ENCODE results near the gene PDE7B.

Gene PDE7B

GRCh38 chr6:135851442-135852271 is at the start of gene PDE7B:
PDE7B (plus strand) TSS chr6:135851701.
- DNase-seq = peak; percentile 98

- no peak for DNase-seq
These were observed 49.6 kb upstream of the PDE7B start for GRCh38 chr6:135801755-135802465.

GRCh38 chr6:135810486-135810885 is 41.0 kb upstream of the PDE7B start:
- no peak for DNase-seq

DNA sequence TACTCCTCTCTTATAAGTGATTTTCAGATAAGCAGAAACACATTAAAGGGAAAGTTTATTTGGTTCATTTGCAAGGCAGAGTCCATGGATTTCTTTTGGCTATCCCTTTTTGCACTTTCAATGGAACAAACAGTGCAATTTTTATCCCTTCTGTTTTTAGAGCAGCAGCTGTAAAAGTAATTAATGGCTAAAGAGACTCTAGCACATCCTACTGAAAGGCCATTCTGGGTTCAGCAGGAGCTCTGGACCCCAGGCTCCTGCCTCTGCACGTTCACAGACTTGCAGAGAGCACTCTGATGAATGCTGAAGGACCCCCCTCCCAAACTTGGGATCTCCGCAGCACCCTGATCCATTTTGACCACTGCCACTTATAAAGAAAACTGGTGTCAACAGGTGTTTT is 40.3 kb upstream of the PDE7B start:
- no peak for DNase-seq

GRCh38 chr6:135811644-135812526 is 39.6 kb upstream of the PDE7B start:
- DNase-seq = peak; percentile 87

DNA sequence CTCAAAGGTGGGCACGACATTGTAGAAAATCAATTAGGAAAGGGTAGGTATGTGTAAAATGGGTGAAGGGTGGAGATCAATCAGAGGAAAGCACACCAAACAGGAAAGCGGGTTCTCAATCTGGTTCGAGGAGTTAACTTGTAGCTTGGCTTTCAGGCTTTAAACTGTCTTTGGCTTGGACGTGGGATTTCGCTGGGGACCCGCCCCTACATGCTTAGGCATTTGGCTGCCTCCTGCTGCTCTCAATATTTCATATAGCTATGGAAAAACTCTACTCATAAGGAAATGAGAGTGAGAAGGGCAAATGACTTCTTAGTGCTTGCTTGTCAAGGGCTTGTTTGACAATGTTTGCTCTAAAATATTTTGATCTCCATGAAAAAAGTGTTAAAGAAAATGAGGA is 38.1 kb upstream of the PDE7B start:
- DNase-seq = no peak

GRCh38 chr6:135814043-135814442 is 37.5 kb upstream of the PDE7B start:
- no peak for DNase-seq

DNA sequence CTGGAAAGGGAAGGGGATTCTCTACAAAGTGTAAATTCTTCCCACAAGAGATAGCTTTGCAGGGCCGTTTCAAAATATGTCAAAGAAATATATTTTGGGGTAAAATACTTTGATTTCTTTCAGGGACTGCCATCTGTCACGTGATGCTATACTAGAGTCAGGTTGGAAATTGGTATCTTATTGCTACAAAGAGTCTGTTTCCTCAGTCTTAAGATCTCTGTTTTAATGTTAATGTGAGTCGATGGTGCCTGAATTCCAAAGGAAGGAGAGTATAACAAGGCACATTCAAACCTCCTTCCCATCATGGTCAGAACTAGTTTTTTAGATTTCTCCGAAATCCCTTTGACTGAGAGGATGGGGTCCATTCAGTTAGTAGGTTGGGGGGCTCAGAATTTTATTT is 36.3 kb upstream of the PDE7B start:
- no peak for DNase-seq

DNA sequence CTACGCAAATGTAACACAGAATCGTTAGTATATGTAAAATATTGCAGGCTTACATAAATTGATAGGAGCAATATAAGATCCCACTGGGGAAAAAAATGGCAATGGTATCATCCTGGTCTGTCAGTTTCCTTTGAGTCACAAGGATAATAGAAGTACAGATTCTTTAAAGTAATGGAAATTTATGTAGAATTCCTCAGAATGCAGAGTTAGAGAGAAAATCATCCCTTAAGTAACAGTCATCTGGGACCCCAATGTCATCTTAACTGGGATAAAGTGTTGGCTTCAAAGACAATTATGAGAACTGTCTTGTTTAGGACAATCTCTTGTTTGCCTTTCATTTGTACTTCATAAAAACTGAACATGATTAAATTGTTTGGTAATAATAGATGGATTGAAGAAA is 34.5 kb upstream of the PDE7B start:
- DNase-seq = no peak

DNA sequence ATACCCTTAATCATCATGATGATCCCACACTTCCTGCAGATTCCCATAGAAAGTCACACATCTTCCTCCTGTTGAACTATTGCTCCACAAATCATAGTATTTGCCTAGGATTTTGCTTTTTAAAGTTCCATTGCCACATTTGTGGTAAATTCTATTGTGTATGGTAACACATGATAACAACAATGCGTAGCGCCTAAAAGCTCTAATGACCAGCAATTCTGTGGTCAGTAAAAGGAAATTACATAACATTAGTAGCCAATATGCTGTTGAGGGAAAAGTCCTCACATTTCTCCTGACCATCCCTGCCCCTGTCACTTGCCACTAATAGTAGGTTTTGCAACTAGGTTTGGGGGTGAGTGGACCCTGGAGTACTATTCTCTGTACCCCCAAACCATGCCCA is 31.8 kb upstream of the PDE7B start:
- DNase-seq = no peak

- no peak for DNase-seq
These were observed 31.2 kb upstream of the PDE7B start for GRCh38 chr6:135820340-135820739.

GRCh38 chr6:135823851-135824250 is 27.6 kb upstream of the PDE7B start:
- DNase-seq = no peak

DNA sequence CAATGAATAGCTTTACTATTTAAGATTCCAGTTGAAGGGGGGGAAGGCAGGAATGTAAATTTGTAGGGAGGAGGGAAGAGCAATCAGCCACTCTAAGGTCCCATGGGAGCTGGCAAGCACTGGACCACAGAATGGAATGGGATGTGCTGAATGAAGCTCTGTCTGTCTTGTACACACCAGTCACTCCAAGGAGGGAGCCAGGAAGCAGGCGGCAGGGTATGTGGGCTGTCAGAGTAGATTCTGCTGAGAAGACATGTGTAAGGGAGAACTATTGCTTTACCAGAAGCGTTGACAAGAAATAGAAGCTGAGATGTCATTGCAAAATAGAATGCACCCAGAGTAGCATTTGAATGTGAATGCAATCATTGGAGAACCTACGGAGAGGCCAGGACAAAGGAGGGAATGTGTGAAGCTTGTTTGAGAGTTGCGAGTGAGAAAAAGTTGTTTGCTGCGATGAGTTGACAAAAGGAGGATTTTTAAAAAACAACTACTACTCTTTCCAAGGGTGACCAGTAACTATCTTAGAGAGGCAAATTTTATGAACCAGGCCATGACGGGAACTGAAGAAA is 25.2 kb upstream of the PDE7B start:
- no peak for DNase-seq

- DNase-seq = no peak
These were observed 23.5 kb upstream of the PDE7B start for GRCh38 chr6:135828021-135828420.

DNA sequence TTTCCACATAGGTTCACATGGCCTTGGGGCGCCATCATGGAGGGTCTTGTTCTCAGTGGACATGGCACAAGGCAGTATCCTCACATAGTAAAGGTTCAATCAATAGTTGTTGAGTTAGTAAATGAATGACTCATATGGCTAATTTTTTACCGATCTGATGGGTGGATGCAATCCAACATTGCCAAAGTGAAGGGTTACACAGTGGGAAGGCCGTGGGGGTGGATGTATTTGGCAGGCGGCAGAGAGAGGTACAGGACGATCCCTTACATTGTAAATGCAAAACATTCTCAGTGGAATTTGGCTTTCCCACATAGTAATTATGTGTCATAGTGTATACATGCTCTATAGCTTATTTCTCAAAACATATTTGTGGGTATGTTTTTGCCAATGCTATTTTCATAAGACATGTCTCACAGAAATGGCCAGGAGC is 21.0 kb upstream of the PDE7B start:
- peak; percentile 40 for DNase-seq

DNA sequence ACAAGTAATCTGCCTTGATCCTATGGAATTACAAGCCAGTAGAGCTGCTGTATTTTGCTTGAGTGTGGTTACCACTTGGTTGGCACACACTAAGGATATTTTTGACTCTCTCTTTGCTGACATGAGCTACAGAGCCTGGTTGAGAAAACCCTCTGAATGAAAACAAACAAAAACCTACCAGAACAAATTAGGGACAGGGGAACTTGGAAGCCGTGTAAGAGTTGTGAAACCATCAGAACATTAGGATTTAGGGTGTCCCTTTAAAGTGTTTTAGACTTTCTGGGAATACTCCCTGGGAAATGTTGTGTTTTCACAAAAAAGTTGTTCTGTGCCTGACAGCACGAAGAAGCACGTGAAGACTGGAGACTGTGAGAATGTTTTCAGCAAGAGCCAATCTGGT is 20.5 kb upstream of the PDE7B start:
- no peak for DNase-seq

DNA sequence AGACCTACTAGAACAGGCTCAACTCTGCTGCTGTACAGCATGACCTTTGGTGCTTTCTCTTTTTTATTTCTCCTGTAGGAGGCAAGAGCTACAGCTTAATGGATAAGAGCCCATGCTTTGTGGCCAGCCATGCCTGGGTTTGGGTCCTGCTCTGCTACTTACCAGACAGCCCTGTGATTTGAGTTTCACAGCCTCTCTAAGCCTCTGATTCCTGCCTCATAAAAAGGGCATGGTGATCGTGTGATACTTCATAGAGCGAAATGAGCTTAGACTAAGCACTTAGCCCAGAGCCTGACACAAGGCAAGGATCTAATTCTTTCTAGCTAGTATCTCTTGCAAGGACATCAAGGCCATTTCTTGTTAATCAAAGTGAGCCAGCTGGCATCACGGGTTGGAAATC is 19.3 kb upstream of the PDE7B start:
- DNase-seq = no peak

- no peak for DNase-seq
These were observed 17.7 kb upstream of the PDE7B start for GRCh38 chr6:135833771-135834170.

- no peak for DNase-seq
These were observed 13.6 kb upstream of the PDE7B start for GRCh38 chr6:135837735-135838449.

DNA sequence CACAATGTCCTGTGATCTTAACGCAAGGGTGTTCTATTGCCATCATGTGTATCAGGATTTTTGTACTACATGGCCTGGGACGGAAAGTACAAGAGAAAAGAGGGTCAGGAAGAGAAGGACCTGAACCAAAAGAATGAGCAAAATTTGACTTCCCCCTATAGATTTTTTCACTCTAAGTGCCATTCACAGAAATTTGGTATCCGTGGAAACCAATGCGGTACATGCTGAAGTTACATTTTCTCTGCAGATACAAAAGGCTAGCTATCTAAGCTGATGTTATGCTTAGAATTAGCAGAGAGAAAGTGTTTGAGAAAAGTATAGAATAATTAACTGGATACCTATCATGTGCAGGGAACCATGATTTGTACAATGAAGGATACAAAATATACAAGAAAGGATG is 12.4 kb upstream of the PDE7B start:
- DNase-seq = no peak

DNA sequence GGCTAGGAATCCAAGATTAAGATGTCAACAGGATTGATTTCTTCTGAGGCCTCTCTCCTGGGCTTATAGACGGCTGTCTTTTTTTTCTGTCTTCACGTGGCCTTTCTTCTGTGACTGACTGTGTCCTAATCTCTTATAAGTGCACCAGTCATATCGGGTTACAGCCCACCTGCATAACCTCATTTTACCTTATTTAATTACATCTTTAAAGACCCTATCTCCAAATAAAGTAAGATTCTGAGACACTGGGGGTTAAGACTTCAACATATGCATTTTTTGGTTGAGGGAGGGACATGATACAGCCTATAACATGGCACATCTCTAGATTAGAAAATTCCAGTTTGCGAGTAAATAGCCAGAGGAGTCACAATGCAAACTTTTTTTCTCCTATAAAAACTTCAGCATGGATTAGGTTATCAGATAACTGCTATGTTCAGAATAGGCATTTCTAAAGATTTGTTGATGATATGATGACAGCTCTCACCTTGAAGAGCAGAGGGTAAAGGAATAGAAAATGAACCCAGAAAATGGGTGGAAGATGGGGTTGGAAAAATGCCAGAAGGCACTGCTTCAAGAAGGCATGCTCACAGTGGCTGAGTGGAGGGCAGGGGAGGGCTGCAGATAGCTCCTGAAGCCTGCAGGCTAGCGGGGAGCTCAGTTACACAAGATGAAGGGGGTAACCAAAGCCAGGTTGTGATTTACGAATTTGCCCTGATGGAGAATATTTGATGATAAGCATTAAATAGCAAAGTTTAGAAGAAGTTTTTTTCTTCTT is 8.7 kb upstream of the PDE7B start:
- no peak for DNase-seq

DNA sequence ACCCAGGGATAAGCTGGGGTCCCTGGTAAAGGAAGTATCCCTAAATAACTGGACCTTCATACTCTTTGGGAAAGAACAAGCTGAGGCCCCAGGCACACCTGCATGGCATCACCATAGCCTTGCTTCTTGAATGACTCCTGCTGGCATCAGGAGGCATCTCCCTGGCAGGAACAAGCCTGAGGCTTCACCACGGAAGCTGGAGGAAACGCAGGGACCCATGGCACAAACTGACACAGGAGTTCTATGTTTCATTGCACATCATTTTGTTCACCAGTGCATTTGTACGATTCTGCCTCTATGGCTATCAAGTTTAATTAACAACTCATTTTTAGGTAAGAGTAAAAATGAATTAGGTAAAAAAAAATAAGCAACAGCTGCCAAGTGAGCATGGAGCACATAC is 619 bp upstream of the PDE7B start:
- DNase-seq = peak; percentile 23

All from EL (cell line).